ENCODE results near the gene SMIM41.

SMIM41 gene

GRCh38 chr12:52152905-52153317 is 73.4 kb downstream of the SMIM41 start:
- H3K27ac ChIP-seq (ENCODE audit: low read depth, low read length, severe bottlenecking), result no peak overlapping the region
- no peaks in the 10 kb centered on the region for H3K9me3 ChIP-seq (ENCODE audit: control insufficient read depth, low read length)
- no peak overlapping the region for H3K4me3 ChIP-seq (ENCODE audit: extremely low read depth, insufficient read depth, low read length, poor library complexity, severe bottlenecking)
- H3K4me1 ChIP-seq (ENCODE audit: control insufficient read depth, insufficient read depth, low read length, poor library complexity, severe bottlenecking), result peaks cover 30% of the 10 kb centered on the region
- 91 to 95% methylated on average over 4 of the region's 5 CpGs for WGBS, 2 experiments (ENCODE audit: insufficient coverage in 2 of 2)
- H3K36me3 ChIP-seq (ENCODE audit: control insufficient read depth, insufficient read depth, low read length), result no peaks in the 10 kb centered on the region

GRCh38 chr12:52155048-52155868 is 75.8 kb downstream of the SMIM41 start:
- Histone ChIP-seq H3K27ac (ENCODE audit: low read depth, low read length, severe bottlenecking) (no peak overlapping the region), H3K9me3 (ENCODE audit: control insufficient read depth, low read length) (no peaks in the 10 kb centered on the region), H3K4me1 (ENCODE audit: control insufficient read depth, insufficient read depth, low read length, poor library complexity, severe bottlenecking) (peaks cover 7% of the 10 kb centered on the region), H3K36me3 (ENCODE audit: control insufficient read depth, insufficient read depth, low read length) (no peaks in the 10 kb centered on the region), H3K4me3 (ENCODE audit: extremely low read depth, insufficient read depth, low read length, poor library complexity, severe bottlenecking) (no peak overlapping the region)
- WGBS, 2 experiments (ENCODE audit: insufficient coverage in 2 of 2), result 66 to 78% methylated on average over 4 to 5 of the region's 8 CpGs

GRCh38 chr12:52156311-52156710 is 76.8 kb downstream of the SMIM41 start:
- no peaks in the 10 kb centered on the region for H3K9me3 ChIP-seq (ENCODE audit: control insufficient read depth, low read length)
- no peak overlapping the region for H3K4me3 ChIP-seq (ENCODE audit: extremely low read depth, insufficient read depth, low read length, poor library complexity, severe bottlenecking)
- no peak overlapping the region for H3K27ac ChIP-seq (ENCODE audit: low read depth, low read length, severe bottlenecking)
- WGBS, 2 experiments (ENCODE audit: insufficient coverage in 2 of 2), result 40 to 67% methylated on average over 1 to 3 of the region's 4 CpGs
- H3K4me1 ChIP-seq (ENCODE audit: control insufficient read depth, insufficient read depth, low read length, poor library complexity, severe bottlenecking), result peaks cover 6% of the 10 kb centered on the region
- H3K36me3 ChIP-seq (ENCODE audit: control insufficient read depth, insufficient read depth, low read length), result no peaks in the 10 kb centered on the region

GRCh38 chr12:52156757-52157565 is 77.5 kb downstream of the SMIM41 start:
- Histone ChIP-seq H3K36me3 (ENCODE audit: control insufficient read depth, insufficient read depth, low read length) (no peaks in the 10 kb centered on the region), H3K4me1 (ENCODE audit: control insufficient read depth, insufficient read depth, low read length, poor library complexity, severe bottlenecking) (peaks cover 6% of the 10 kb centered on the region), H3K4me3 (ENCODE audit: extremely low read depth, insufficient read depth, low read length, poor library complexity, severe bottlenecking) (no peak overlapping the region), H3K9me3 (ENCODE audit: control insufficient read depth, low read length) (no peaks in the 10 kb centered on the region), H3K27ac (ENCODE audit: low read depth, low read length, severe bottlenecking) (no peak overlapping the region)
- 76 to 98% methylated on average over 7 to 10 of the region's 15 CpGs for WGBS, 2 experiments (ENCODE audit: insufficient coverage in 2 of 2)

GRCh38 chr12:52157566-52158150 is 78.2 kb downstream of the SMIM41 start:
- peaks cover 10% of the 10 kb centered on the region for H3K4me1 ChIP-seq (ENCODE audit: control insufficient read depth, insufficient read depth, low read length, poor library complexity, severe bottlenecking)
- no peak overlapping the region for H3K4me3 ChIP-seq (ENCODE audit: extremely low read depth, insufficient read depth, low read length, poor library complexity, severe bottlenecking)
- no peaks in the 10 kb centered on the region for H3K36me3 ChIP-seq (ENCODE audit: control insufficient read depth, insufficient read depth, low read length)
- WGBS, 2 experiments (ENCODE audit: insufficient coverage in 2 of 2), result 74 to 93% methylated on average over 3 to 5 of the region's 5 CpGs
- H3K9me3 ChIP-seq (ENCODE audit: control insufficient read depth, low read length), result no peaks in the 10 kb centered on the region
- H3K27ac ChIP-seq (ENCODE audit: low read depth, low read length, severe bottlenecking), result no peak overlapping the region
